RWPE2 (cell line): ENCODE measurements around the gene PRKCE.

Source experiments
- ATAC-seq: fragments of 200-7000 bp; cut with Tn5 transposase; 3 replicates; pipeline ENCODE4 v1.9.1; 2021; ENCODE audit warnings: low read depth
- DNase-seq: peaks from one replicate; pipeline ENCODE4 v3.0.0-alpha.2; 2020; ENCODE audit warnings: low spot score
- H3K27ac ChIP-seq: fragments of 450-650 bp; 2 replicates; pipeline ENCODE4 v1.5.1; 2017; ENCODE audit warnings: mild to moderate bottlenecking; ENCODE audit not compliant: poor library complexity, severe bottlenecking
- H3K27me3 ChIP-seq: fragments of 250-450 bp; sonication (Bioruptor Pico); 2 replicates; pipeline ENCODE4 v1.5.1; 2021; ENCODE audit warnings: mild to moderate bottlenecking, moderate library complexity; ENCODE audit not compliant: insufficient read depth, poor library complexity, severe bottlenecking
- H3K36me3 ChIP-seq: fragments of 250-450 bp; sonication (Bioruptor Pico); 2 replicates; pipeline ENCODE4 v1.5.1; 2020; ENCODE audit warnings: low read depth, mild to moderate bottlenecking, moderate library complexity
- H3K4me1 ChIP-seq: fragments of 250-450 bp; sonication (Bioruptor Pico); 2 replicates; pipeline ENCODE4 v1.5.1; 2021; ENCODE audit warnings: mild to moderate bottlenecking, moderate library complexity; ENCODE audit not compliant: insufficient read depth, poor library complexity, severe bottlenecking
- H3K4me3 ChIP-seq: fragments of 250-450 bp; sonication (Bioruptor Pico); 2 replicates; pipeline ENCODE4 v1.5.1; 2021; ENCODE audit warnings: mild to moderate bottlenecking, moderate library complexity; ENCODE audit not compliant: severe bottlenecking
- H3K9me3 ChIP-seq: fragments of 250-450 bp; sonication (Bioruptor Pico); 2 replicates; pipeline ENCODE4 v1.5.1; 2021; ENCODE audit warnings: mild to moderate bottlenecking, moderate library complexity; ENCODE audit not compliant: severe bottlenecking
- TF ChIP-seq, protein P1 (sequence below): fragments of 450-650 bp; IDR thresholded peaks from one replicate; pipeline ENCODE4 v1.5.1; 2017; ENCODE audit warnings: mild to moderate bottlenecking, moderate library complexity; ENCODE audit not compliant: poor library complexity, severe bottlenecking

Gene PRKCE

DNA sequence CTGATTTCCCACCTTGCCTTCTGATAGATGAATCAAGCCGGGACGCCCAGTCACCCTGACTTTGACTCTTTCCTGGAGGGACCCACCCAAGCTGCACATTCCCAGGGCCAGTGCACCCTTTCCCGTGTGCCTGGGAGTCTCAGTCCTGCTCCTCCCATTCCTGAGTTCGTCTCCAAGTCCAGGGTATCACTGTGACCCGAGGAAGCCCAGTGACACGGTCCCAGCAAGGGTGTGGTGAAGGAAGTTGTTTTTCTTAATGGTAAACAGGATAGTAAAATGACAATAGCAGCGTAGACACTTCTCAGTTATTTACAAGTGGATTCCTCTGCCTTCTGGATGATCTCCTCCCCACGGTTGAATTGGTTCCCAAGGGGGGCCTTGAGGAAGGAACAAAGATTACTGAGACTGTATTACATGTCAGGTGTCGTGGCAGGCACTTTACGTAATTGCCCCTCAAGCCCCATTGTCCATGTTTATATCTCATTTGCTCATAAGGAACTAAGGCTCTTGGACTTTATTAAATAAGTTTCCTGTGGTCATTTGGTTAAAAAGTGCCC, 123.3 kb downstream of the PRKCE start:
- DNase-seq: no peak
- no peaks in the 10 kb centered on the region for H3K4me1 ChIP-seq

DNA sequence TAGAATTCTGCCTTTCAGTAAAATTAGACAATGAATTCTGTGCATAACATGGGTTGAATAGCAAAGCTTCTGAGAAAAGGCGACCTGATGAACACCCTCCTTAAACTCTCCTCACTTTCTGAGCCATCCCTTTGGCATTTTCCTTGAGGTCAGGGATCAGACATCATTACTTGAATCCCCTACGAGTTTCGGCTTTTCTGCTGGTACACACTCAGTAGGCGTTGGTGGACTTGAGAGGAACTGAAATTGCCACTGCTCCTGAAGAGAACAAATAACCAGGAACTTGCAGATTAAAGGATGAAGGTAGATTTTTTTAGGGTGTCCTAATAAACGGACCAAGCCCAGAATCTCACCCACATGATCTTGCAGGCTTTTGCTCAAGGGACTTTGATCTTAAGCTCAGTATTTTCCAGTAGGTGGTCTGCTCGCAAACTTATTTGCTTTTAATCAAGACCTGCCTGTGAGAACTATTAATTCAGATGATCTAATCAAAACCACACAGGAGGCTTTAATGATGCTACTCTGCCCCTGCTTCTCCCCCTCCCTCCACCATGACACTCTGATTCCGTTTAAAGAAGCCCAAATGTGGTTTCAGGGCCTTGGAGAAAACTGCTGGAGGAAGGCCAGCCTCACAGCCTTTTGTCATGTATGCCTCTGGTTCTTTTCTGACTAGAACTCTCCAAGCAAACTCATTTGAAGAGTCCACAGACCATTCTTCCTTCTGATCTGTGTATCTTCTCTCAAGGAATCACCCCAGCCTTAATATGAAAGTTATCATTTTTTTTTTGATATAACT, 124.9 kb downstream of the PRKCE start:
- no peak overlapping the region for H3K27ac ChIP-seq
- H3K9me3 ChIP-seq: no peaks in the 10 kb centered on the region
- TF ChIP-seq, protein P1, sequence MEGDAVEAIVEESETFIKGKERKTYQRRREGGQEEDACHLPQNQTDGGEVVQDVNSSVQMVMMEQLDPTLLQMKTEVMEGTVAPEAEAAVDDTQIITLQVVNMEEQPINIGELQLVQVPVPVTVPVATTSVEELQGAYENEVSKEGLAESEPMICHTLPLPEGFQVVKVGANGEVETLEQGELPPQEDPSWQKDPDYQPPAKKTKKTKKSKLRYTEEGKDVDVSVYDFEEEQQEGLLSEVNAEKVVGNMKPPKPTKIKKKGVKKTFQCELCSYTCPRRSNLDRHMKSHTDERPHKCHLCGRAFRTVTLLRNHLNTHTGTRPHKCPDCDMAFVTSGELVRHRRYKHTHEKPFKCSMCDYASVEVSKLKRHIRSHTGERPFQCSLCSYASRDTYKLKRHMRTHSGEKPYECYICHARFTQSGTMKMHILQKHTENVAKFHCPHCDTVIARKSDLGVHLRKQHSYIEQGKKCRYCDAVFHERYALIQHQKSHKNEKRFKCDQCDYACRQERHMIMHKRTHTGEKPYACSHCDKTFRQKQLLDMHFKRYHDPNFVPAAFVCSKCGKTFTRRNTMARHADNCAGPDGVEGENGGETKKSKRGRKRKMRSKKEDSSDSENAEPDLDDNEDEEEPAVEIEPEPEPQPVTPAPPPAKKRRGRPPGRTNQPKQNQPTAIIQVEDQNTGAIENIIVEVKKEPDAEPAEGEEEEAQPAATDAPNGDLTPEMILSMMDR: no peak
- DNase-seq: no peak
- no peak overlapping the region for H3K4me3 ChIP-seq
- H3K36me3 ChIP-seq: no peaks in the 10 kb centered on the region
- ATAC-seq: no peak
- no peaks in the 10 kb centered on the region for H3K27me3 ChIP-seq
- H3K4me1 ChIP-seq: no peaks in the 10 kb centered on the region

More for the DNA sequence above, 123.3 kb downstream of the PRKCE start:
- H3K36me3 ChIP-seq: no peaks in the 10 kb centered on the region
- ATAC-seq: no peak
- no peak overlapping the region for H3K4me3 ChIP-seq
- TF ChIP-seq, protein P1: no peak
- H3K9me3 ChIP-seq: no peaks in the 10 kb centered on the region
- H3K27me3 ChIP-seq: no peaks in the 10 kb centered on the region
- no peak overlapping the region for H3K27ac ChIP-seq

DNA sequence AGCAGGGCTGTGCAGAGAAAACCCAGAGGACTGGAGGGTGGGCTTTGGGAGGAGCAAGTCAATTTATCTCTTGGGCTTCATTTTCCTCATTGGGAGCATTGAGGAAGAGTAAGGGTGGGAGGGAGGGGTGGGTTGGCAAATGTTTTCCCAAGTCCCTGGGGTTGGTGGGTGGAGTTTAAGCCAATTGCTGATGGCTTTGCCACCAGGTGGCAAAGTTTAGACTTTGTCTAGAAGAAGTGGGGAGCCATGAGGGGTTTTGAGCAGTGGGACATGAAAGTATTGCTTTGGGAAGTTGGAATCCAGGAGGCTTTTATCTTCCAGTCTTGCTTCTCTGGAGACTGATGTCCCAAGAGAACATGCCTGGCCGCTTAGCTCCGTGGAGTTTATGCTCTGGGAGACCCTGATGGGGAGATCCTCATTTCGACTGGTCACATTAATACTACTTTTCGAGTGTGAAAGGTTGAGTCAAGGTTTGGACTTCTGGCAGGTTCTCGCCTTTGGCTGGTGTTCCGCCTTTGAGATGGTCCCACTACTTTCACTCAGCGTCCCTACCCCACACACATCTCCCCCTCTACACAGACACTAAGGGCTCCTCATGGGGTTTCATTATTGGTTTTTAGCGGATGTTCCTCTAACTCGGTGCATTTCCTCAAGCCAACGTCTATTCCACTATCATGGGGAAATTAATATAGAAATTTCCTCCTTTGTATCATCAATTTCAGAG, 126.7 kb downstream of the PRKCE start:
- no peak overlapping the region for H3K4me3 ChIP-seq
- no peak overlapping the region for H3K27ac ChIP-seq
- H3K36me3 ChIP-seq: no peaks in the 10 kb centered on the region
- H3K9me3 ChIP-seq: no peaks in the 10 kb centered on the region
- TF ChIP-seq, protein P1: no peak
- H3K4me1 ChIP-seq: no peaks in the 10 kb centered on the region
- DNase-seq: no peak
- H3K27me3 ChIP-seq: no peaks in the 10 kb centered on the region
- ATAC-seq: no peak

DNA sequence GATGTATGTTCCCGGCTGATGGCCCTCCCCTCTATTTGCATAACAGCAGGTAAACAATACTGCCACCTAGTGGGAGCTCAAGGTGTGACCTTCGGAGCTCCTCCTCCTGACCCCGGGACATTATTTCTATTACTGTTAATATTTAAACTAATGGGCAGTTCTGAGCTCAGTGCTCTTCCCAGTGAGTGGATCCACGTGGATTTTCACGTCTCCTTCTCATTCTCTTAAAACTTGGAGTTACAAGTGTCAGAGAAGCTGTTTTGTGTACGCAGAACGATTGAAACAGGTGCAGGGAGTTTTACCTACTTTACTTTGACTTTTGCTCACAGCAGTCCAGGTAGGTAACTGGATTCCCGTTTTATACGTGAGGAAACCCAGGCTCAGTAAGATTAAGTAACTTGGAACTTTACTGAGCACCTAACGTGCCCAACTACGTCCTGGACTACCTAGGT, 127.3 kb downstream of the PRKCE start:
- H3K4me1 ChIP-seq: no peaks in the 10 kb centered on the region
- no peaks in the 10 kb centered on the region for H3K27me3 ChIP-seq
- TF ChIP-seq, protein P1: peak; percentile 92
- no peak overlapping the region for H3K4me3 ChIP-seq
- no peak overlapping the region for H3K27ac ChIP-seq
- H3K9me3 ChIP-seq: no peaks in the 10 kb centered on the region
- peak; percentile 85 for ATAC-seq
- no peaks in the 10 kb centered on the region for H3K36me3 ChIP-seq
- no peak for DNase-seq
